HepG2 (cell line): ENCODE data around the gene NEK5. TPM values are rescaled to one million over a fixed set of nuclear protein-coding genes. Genes with fewer than 3 reads are reported as not detected.
A peak's percentile ranks its signal among the peaks of the same experiment; 100 is the strongest.

Source experiments
- ATAC-seq: fragments of 200-7000 bp; cut with Tn5 transposase; 3 replicates; pipeline ENCODE4 v1.9.1; 2020; ENCODE audit warnings: mild to moderate bottlenecking, moderate library complexity
- BruUV-seq: library from RNA; stranded (reverse); fragments of 400-500 nt; replicated peaks from 2 replicates; lab custom pipeline; 2021; lab: Mats Ljungman, UMichigan
- CTCF ChIA-PET: fragments of 300-600 bp; formaldehyde crosslinking; extraction: SDS; loops from one replicate; lab custom pipeline; 2021; ENCODE audit warnings: low total read pairs, inconsistent platforms, low intra/inter-chr PET ratio; lab: Yijun Ruan, JAX
- POLR2A ChIA-PET: fragments of 350-600 bp; sonication (Branson Sonifier 250); formaldehyde crosslinking; loops from one replicate; lab custom pipeline; 2020; ENCODE audit warnings: antibody characterized with exemption, inconsistent platforms; lab: Yijun Ruan, JAX
- DNase-seq: peaks from one replicate; pipeline ENCODE4 v3.0.0-alpha.2; 2015; ENCODE audit warnings: low spot score
- FAIRE-seq: peaks from 3 replicates; lab custom pipeline; 2011; peaks lifted over from hg19 to GRCh38; lab: Jason Lieb, UNC
- H2AFZ ChIP-seq: one replicate; pipeline ENCODE4 v1.6.1; 2011; ENCODE audit warnings: low read length, inconsistent platforms
- H3K27ac ChIP-seq: fragments of 300-600 bp; 3 replicates; pipeline ENCODE4 v1.8.0; 2011; ENCODE audit warnings: mixed run types, mild to moderate bottlenecking, mixed read lengths, low read length, inconsistent platforms; ENCODE audit not compliant: insufficient read depth; ENCODE audit errors: extremely low read length
- H3K27me3 ChIP-seq, 2 experiments: fragments of 200-600 bp in 1 of 2; 2 replicates in 1 of 2; 3 replicates in 1 of 2; pipeline versions ENCODE4 v1.6.0 to v1.8.0; 2011; ENCODE audit warnings: low read length in 2 of 2, mild to moderate bottlenecking in 2 of 2, moderate library complexity in 2 of 2, inconsistent platforms in 1 of 2; ENCODE audit not compliant: insufficient read depth in 2 of 2, control insufficient read depth in 1 of 2
- H3K36me3 ChIP-seq, 2 experiments: fragments of 200-600 bp in 1 of 2; replicated peaks in 1 of 2; 2 replicates in 1 of 2; 3 replicates in 1 of 2; pipeline versions ENCODE4 v1.5.1 to v1.8.0; 2011; ENCODE audit warnings: low read length in 2 of 2, inconsistent platforms in 1 of 2; ENCODE audit not compliant: insufficient read depth in 2 of 2, control insufficient read depth in 1 of 2
- H3K4me1 ChIP-seq: 2 replicates; pipeline ENCODE4 v1.5.1; 2012; ENCODE audit warnings: low read length, inconsistent platforms; ENCODE audit not compliant: insufficient read depth
- H3K4me2 ChIP-seq: 2 replicates; pipeline ENCODE4 v1.6.0; 2011; ENCODE audit warnings: low read depth, low read length, inconsistent platforms
- H3K4me3 ChIP-seq, 3 experiments: fragments of 200-600 bp in 1 of 3; sonication (generic), shearing (Covaris generic) in 1 of 3; replicated peaks in 1 of 3; 2 replicates each; pipeline ENCODE4 v1.5.1; 2011 to 2016; ENCODE audit warnings: low read length in 3 of 3, inconsistent platforms in 2 of 3, low read depth in 2 of 3, mild to moderate bottlenecking in 2 of 3, control low read depth in 1 of 3, mixed read lengths in 1 of 3; ENCODE audit not compliant: insufficient read depth in 1 of 3
- H3K79me2 ChIP-seq: one replicate; pipeline ENCODE4 v1.6.1; 2011; ENCODE audit warnings: low read length, inconsistent platforms; ENCODE audit not compliant: insufficient read depth
- H3K9ac ChIP-seq: 2 replicates; pipeline ENCODE4 v1.6.0; 2011; ENCODE audit warnings: mild to moderate bottlenecking, low read depth, low read length, inconsistent platforms; ENCODE audit not compliant: insufficient read depth
- H3K9me3 ChIP-seq: 2 replicates; pipeline ENCODE4 v1.5.1; 2012; ENCODE audit warnings: mild to moderate bottlenecking, low read length
- H4K20me1 ChIP-seq: 2 replicates; pipeline ENCODE4 v1.6.0; 2011; ENCODE audit warnings: inconsistent platforms, mild to moderate bottlenecking, low read length, moderate library complexity; ENCODE audit not compliant: insufficient read depth
- FOXC1 ChIP-seq: sonication (generic); formaldehyde crosslinking; IDR thresholded peaks from 2 replicates; pipeline ENCODE4 v1.8.0; 2022; ENCODE audit warnings: mild to moderate bottlenecking, missing genetic modification reagents, borderline replicate concordance
- HNRNPK ChIP-seq: fragments of 200-400 bp; formaldehyde crosslinking; IDR thresholded peaks from 2 replicates; pipeline ENCODE4 v1.6.1; 2018; ENCODE audit warnings: low read length, low read depth, moderate library complexity, mild to moderate bottlenecking; ENCODE audit not compliant: poor library complexity, severe bottlenecking
- NFE2 ChIP-seq: sonication (generic); formaldehyde crosslinking; IDR thresholded peaks from 2 replicates; pipeline ENCODE4 v1.4.0; 2020; ENCODE audit warnings: missing genetic modification reagents
- RELA ChIP-seq: sonication (generic); formaldehyde crosslinking; IDR thresholded peaks from 2 replicates; pipeline ENCODE4 v1.4.0; 2020; ENCODE audit warnings: missing genetic modification reagents
- STAT5B ChIP-seq: sonication (generic); formaldehyde crosslinking; IDR thresholded peaks from 2 replicates; pipeline ENCODE4 v1.4.0; 2020; ENCODE audit warnings: missing genetic modification reagents
- ZNF432 ChIP-seq: sonication (generic); formaldehyde crosslinking; IDR thresholded peaks from 2 replicates; pipeline ENCODE4 v1.5.0; 2020; ENCODE audit warnings: missing genetic modification reagents, mild to moderate bottlenecking, borderline replicate concordance
- WGBS: methylation state at CpG from one replicate; pipeline ENCODE4 v1.1.6; 2017; ENCODE audit warnings: low lambda C conversion rate; 5-methylcytosine and 5-hydroxymethylcytosine counted together
- in situ Hi-C: cut with HindIII; loops from 2 replicates; pipeline ENCODE4 v1.10.0; 2017; ENCODE audit warnings: low pct_unique_long_range_greater_than_20kb; ENCODE audit not compliant: extremely low pct_ligation_motif_present
- intact Hi-C: fragments of 100-400 bp; cut with micrococcal nuclease; formaldehyde crosslinking; loops from one replicate; pipeline ENCODE4 v1.10.0; 2022; ENCODE audit not compliant: unreplicated experiment
- polyA plus RNA-seq, 8 experiments: library from polyadenylated mRNA; depleted of rRNA in 3 of 8; stranded (reverse) in 7 of 8; unstranded in 1 of 8; fragments of >200 nt; fragmentation: Illumina TruSeq in 4 of 8; extraction: Trizol in 4 of 8; gene quantifications; 2 replicates each; pipeline versions ENCODE4 v1.2.1 to v1.2.3, GENCODE V29; 2011 to 2016; ENCODE audit warnings: low read depth in 4 of 8, missing spikeins in 1 of 8, mixed read lengths in 1 of 8; ENCODE audit not compliant: insufficient read depth in 1 of 8
- total RNA-seq, 5 experiments: library from RNA; depleted of rRNA; stranded (reverse); fragments of >200 nt; fragmentation: Illumina TruSeq; extraction: Trizol; gene quantifications; 2 replicates each; pipeline ENCODE4 v1.2.3, GENCODE V29; 2016; ENCODE audit warnings: low read depth in 1 of 5
- TF ChIP-seq, protein P1 (sequence below): sonication (generic); formaldehyde crosslinking; IDR thresholded peaks from 2 replicates; pipeline ENCODE4 v1.4.0; 2020; ENCODE audit warnings: mild to moderate bottlenecking, missing genetic modification reagents
- TF ChIP-seq, protein P2 (sequence below): sonication (generic); formaldehyde crosslinking; IDR thresholded peaks from 2 replicates; pipeline ENCODE4 v1.4.0; 2020; ENCODE audit warnings: missing genetic modification reagents, borderline replicate concordance

The NEK5 gene
- total and polyA plus RNA-seq, 2 of the 13 experiments (the other 11 are each of a cell fraction or from before 2014, with no cell fraction given), result 0.12 to 0.22 TPM

DNA sequence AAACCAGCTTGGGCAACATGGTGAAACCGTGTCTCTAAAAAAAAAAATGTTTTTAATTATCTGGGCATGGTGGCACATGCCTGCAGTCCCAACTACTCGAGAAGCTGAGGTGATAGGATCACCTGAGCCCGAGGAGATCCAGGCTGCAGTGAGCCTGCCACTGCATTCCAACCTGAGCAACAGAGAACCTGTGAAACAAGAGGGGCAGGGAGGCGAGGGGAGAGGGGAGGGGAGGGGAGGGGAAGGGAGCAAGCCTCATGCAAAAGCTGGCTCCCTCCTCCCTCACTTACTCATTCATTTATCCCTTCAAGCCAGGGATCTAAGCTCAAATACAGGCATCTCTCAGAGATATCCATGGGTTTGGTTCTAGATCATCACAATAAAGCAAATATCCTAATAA is 126.5 kb downstream of the NEK5 start:
- no peak for TF ChIP-seq ZNF432 (CRISPR knock-in tag)
- TF ChIP-seq RELA, result no peak
- no peak for TF ChIP-seq FOXC1 (CRISPR knock-in tag)
- TF ChIP-seq STAT5B (CRISPR knock-in tag), result no peak
- TF ChIP-seq, protein P1, sequence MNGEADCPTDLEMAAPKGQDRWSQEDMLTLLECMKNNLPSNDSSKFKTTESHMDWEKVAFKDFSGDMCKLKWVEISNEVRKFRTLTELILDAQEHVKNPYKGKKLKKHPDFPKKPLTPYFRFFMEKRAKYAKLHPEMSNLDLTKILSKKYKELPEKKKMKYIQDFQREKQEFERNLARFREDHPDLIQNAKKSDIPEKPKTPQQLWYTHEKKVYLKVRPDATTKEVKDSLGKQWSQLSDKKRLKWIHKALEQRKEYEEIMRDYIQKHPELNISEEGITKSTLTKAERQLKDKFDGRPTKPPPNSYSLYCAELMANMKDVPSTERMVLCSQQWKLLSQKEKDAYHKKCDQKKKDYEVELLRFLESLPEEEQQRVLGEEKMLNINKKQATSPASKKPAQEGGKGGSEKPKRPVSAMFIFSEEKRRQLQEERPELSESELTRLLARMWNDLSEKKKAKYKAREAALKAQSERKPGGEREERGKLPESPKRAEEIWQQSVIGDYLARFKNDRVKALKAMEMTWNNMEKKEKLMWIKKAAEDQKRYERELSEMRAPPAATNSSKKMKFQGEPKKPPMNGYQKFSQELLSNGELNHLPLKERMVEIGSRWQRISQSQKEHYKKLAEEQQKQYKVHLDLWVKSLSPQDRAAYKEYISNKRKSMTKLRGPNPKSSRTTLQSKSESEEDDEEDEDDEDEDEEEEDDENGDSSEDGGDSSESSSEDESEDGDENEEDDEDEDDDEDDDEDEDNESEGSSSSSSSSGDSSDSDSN (CRISPR knock-in tag), result no peak
- no peak for TF ChIP-seq NFE2 (CRISPR knock-in tag)
- peak; percentile 74 for TF ChIP-seq HNRNPK
- TF ChIP-seq, protein P2, sequence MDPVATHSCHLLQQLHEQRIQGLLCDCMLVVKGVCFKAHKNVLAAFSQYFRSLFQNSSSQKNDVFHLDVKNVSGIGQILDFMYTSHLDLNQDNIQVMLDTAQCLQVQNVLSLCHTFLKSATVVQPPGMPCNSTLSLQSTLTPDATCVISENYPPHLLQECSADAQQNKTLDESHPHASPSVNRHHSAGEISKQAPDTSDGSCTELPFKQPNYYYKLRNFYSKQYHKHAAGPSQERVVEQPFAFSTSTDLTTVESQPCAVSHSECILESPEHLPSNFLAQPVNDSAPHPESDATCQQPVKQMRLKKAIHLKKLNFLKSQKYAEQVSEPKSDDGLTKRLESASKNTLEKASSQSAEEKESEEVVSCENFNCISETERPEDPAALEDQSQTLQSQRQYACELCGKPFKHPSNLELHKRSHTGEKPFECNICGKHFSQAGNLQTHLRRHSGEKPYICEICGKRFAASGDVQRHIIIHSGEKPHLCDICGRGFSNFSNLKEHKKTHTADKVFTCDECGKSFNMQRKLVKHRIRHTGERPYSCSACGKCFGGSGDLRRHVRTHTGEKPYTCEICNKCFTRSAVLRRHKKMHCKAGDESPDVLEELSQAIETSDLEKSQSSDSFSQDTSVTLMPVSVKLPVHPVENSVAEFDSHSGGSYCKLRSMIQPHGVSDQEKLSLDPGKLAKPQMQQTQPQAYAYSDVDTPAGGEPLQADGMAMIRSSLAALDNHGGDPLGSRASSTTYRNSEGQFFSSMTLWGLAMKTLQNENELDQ (CRISPR knock-in tag), result no peak
- TF ChIP-seq, all 625 proteins: peak for 1
- no TSS peak for BruUV-seq
- H3K4me1 ChIP-seq, result peaks cover 96% of the 10 kb centered on the region
- H3K9ac ChIP-seq, result no peak overlapping the region
- DNase-seq, result no peak
- in situ Hi-C loops, result loop anchor here (25.0 kb wide), 1 partner anchor 460 kb away; the partner anchor contains the start of genes CKAP2 and VPS36
- ChIA-PET POLR2A (interaction anchor here (0.6 to 1.5 kb wide), 3 partner anchors 10 to 34 kb away, joined by 3 to 7 read pairs (median 3); partner anchors contain the start of gene ALG11), CTCF (interaction anchor here (2.4 kb wide), 1 partner anchor 23 kb away, joined by 9 read pairs; no protein-coding TSS in a partner anchor)
- no peaks in the 10 kb centered on the region for H3K9me3 ChIP-seq
- no peak for FAIRE-seq
- WGBS, result 84% methylated on average over 4 of the region's 4 CpGs
- H3K4me3 ChIP-seq, result no peak overlapping the region
- H2AFZ ChIP-seq, result no peak overlapping the region
- ATAC-seq, result no peak
- no peak overlapping the region for H3K4me2 ChIP-seq
- H3K79me2 ChIP-seq, result peaks cover 96% of the 10 kb centered on the region
- intact Hi-C loops, result no loop called here
- H3K27ac ChIP-seq, result no peak overlapping the region
- peaks cover 43% of the 10 kb centered on the region for H4K20me1 ChIP-seq
- peaks cover 0 to 8% of the 10 kb centered on the region in 2 experiments; a peak in 1 of 5 replicates for H3K36me3 ChIP-seq
- H3K27me3 ChIP-seq, result no peaks in the 10 kb centered on the region
